HS-5 (cell line): ENCODE data around the gene SCG2.
A peak's percentile ranks its signal among the peaks of the same experiment; 100 is the strongest.

ENCODE experiments used
- DNase-seq: peaks from one replicate; pipeline ENCODE4 v3.0.0-alpha.2; 2012; ENCODE audit warnings: low read depth

Gene SCG2

DNA sequence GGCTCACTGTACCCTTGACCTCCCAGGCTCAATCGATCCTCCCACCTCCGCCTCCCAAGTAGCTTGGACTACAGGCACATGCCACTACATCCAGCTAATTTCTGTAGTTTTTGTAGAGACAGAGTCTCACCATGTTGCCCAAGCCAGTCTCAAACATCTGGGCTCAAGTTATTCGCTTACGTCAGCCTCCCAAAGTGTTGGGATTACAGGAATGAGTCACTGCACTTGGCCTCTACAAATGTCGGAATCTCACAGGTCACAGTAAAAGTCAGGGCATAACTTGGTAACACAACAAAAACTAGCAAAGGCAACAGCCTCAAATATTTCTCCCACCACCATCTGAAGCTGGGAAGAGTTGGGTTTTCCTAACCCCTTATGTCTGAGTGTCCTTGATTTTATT is 25.3 kb downstream of the SCG2 start:
- peak; percentile 94 for DNase-seq

DNA sequence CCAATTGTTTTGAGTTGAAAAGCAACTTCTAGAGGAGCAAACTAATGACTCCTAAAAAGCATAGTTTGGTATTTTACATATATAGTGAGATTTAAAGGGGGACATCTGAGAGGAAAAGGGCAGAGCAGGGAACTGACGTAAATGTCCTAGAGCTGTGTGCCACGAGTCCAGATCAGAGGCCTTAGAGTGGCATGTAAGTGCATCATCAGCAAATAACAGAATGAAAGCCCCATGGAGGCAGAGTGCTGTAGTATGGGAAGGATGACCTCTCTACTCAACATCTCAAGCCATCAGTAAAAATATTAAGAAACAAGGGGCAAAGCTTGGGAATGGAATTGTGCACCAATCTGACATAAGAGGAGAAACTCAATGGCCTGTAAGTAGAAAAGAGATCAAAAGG is 31.4 kb downstream of the SCG2 start:
- no peak for DNase-seq

DNA sequence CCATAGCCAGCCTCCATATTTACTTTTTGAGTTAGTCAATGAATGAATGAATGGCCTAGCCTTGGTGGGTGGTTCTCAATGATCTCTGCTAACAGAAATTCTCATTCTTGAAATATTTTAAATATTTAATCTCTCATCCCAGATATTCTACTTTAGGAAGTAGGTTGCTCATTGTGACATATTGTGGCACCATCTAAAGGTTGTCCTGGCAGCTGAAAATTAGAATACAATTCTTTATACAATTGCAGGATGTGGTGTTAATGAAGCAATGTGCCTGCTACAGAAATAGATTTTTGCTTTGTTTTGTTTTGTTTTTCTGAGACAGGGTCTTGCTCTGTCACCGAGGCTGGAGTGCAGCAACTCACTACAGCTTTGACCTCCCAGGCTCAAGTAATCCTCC is 35.8 kb downstream of the SCG2 start:
- no peak for DNase-seq

DNA sequence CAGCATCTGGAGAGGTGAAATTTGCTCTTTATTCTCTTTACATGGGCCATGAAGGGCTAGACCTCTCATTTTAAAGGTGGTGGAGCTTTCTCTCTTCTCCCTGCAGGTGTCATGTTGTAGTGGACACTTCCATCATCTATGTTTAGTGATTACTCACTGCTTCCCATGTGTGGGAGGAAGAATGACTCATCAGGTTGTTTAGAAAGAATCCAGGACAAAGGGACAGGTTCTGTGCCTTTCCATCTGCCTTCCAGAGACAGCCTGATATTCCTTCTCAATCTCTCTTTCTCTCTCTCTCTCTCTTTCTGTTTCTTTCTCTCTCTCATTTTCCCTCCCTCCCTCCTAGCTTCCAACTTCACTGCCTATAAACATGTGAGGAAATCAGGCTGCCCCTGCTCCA is 38.7 kb downstream of the SCG2 start:
- DNase-seq, result peak; percentile 80

DNA sequence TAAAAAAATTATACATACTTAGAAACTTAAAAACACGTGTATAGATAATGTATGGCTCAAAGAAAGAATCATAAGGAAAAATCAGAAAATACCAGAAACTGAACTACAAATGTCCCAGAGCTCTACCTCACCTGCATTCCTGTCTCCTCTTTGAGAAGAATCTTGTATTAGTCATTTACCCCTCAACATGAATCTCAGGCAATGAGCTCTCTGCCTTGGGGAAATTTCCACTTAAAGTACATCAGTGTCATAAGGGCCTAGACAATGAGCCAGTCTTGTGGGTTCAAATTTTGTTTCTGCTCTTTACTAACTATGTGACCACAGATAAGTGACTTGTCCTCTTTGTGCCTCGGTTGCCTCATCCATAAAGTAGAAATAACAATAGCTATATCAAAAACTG is 40.1 kb downstream of the SCG2 start:
- DNase-seq, result no peak

DNA sequence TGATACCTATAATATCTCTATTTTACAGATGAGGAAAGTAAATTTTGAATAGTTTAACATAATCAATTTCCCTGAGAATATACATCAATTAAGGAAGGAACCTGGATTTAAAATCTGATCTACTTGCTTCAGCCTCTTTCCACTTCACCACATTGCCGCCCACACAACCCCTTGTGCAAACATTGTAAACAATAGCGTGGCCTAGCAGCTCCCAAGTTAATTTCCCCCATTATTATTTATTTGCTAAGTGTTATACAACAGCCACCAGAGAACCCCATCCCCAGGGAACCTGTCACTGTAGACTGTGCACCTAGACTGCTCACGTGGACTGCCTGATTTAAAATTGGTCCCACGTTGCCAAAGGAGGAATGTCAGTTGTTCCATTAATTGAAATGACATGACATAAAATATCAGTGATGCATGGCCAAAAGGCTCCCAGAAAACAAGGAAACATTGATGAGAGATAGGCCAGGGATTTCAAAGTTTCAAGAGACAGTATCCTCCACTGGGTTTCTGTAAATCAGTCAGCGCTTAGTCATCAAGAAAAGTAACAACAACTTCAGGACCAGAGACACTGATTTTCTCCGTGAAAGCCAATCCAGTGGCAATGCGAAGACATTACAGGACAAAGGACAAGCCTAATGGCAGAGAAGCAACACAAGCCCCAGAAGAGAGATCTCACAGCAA is 41.3 kb downstream of the SCG2 start:
- no peak for DNase-seq

DNA sequence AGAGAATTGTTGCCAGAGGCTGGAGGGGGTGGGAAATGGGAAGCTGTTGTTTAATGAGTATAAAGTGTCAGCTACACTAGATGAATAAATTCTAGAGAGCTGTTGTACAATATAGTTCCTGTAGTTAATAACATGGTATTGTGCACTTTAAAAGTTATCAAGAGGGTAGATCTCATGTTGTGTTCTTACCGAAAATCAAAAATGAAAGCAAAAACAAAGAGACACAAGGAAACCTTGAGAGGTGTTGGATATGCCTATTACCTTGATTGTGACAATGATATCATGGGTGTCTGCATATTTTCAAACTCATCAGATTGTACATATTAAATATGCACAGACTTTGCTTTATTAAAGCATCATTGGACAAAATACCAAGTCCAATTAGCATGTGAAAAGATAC is 43.2 kb downstream of the SCG2 start:
- DNase-seq, result no peak

DNA sequence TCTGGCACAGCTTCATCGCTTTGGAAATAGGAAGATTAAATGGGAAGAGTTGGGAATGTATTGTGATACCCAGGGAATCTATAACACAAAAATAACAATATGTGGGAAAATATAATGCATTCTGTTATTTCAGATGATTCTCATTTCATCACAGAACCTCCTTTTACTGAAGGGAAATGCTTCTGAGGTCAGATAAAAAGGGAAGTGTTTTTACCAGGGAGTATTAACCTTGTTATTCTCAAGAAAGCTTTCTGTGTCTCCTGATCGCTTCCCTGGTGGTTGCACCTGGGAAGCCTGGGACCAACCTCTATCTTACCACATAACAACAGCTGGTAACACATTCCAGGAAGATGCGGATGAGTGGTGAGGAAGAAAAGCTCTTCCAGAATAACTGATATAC is 47.2 kb downstream of the SCG2 start:
- DNase-seq, result no peak

DNA sequence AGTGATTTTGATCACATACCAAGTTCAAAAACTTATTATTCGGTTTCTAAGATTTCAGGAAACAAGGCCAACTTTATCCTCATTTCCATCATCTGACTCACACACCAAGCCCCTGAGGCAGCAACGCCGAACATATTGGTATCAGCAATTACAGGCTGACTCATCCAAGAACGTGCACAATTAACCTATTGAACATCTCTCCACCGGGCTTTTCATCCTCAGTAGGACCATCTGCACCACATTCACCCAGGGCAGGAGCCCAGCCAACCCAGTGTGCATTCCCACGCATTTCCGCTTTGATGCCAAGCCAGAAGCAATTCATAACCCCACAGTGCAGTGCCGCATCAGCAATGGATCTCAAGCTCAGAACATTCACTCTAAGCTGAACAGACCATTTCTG is 52.9 kb downstream of the SCG2 start:
- DNase-seq, result peak; percentile 99

DNA sequence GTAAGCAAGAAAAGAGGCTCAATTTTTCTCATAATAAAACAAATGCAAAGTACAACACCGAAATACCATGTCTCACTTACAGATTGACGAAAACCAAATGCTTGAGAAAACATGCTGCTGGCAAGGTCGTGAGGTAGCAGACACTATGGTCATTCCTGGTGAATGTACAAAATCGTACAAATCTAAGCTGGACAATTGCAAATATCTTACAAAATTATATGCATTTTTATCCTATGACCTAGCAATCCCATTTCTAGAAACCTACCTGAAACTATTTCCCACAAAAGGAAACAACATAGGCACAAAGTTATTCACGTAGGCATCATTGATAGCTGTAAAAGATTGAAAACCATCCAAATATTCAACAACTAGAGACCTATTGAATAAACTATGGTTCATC is 54.0 kb downstream of the SCG2 start:
- DNase-seq, result no peak
